B cell (primary cell): ENCODE data around the gene PRIMPOL.

Source experiments
- CTCF ChIP-seq: fragments of 200-600 bp; IDR thresholded peaks from one replicate; pipeline ENCODE4 v1.8.0; 2022; ENCODE audit warnings: antibody characterized with exemption, mild to moderate bottlenecking
- EZH2 ChIP-seq: IDR thresholded peaks from 2 replicates; pipeline ENCODE4 v1.6.1; 2012; ENCODE audit warnings: borderline replicate concordance, low read depth, mild to moderate bottlenecking, moderate library complexity, low read length; ENCODE audit not compliant: insufficient read depth, poor library complexity, severe bottlenecking

DNA sequence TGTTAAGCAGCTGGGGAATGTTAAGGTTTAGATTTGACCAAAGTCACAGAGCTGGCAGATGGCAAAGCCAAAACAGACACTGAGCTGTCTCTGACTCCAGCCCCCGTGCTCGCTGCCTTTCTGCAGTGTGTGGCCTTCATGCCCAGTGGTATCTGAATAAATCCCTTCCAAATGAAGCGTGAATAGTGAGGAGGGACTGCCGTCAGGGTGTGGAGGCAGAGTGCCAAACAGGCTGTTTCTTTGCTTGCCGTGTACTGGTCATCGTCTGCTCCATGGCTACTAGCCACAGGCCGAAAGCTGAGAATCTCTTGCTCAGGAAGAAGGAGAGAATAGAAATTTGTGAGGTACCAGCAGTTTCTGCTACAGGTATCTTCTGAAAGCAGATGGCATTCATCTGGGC, 19.7 kb downstream of the PRIMPOL start:
- TF ChIP-seq CTCF (no peak), EZH2 (no peak)
